HuH-7 (cell line): ENCODE measurements around the gene AP1S2.
A peak's percentile ranks its signal among the peaks of the same experiment; 100 is the strongest.
"Not testable (repeated sequence)": the region's sequence is repeated elsewhere in the genome, so short reads cannot be mapped to it uniquely, and the experiment has no call there.

ENCODE experiments used
- DNase-seq: peaks from one replicate; pipeline ENCODE4 v3.0.0; 2011; ENCODE audit warnings: low spot score

AP1S2 gene

GRCh38 chrX:15854712-15855567 lies at the start of gene AP1S2:
TSS of gene AP1S2 (minus strand) at chrX:15854813. CDS start at chrX:15852524, 2,289 bp downstream.
- DNase-seq: peak; percentile 70

DNA sequence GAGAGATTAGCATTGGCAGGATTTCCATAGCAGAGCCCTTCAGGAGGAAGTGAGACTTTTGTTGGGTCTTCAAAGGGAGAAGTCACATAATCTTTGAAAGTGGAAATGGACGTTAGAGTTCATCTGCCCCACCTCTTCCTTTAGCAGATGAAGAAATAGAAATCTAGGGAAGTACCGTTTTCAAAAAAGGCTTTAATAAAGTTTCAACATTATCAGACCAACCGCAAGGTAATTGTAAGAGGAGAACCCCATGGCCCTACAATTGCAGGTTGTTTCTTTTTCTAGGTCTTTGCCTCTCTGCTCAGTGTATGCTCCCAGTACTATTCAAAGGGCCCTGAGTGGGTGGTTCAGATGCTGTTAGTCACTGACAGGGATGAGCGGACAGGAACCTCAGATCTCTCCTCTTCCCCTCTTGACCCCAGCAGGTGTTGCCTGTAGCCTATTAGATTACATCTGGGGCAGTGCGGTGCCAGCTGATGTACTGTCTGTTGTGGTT lies 48.6 kb upstream of the AP1S2 start:
- DNase-seq: no peak

DNA sequence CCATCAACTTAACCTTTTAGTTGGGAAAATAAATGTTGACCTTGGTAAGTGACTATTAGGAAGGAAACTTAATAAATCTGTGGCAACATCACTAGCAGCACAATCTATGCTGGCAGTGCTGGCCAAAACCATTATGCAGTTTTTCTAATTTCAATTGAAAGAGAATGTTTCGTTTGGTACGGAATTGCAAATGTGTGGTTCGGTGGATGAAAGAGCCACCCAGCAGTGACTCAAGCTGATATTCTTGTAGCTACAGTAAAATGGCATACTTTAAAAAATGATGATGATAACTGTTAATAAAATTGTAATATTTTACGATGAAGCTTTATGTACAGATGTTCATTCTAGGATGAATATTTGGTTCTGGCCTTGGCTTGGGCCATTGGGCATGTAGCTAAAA lies 40.7 kb upstream of the AP1S2 start:
- no peak for DNase-seq

- no peak for DNase-seq
These were observed 40.1 kb upstream of the AP1S2 start for GRCh38 chrX:15894724-15895123.

DNA sequence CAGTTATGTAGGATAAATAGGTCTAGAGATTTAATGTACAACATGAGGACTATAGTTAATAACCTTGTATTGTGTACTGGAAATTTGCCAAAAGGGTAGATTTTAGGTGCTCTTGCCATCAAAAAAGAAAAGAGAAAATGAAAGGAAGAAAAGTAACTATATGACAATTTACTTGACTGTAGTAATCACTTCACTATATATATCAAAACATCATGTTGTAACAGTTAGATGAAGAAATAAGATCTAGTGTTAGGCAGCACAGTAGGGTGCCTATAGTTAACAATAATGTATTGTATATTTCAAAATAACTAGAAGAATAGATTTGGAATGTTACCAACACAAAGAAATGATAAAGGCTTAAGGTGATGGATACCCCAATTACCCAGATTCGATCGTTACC lies 35.9 kb upstream of the AP1S2 start:
- DNase-seq: no peak

DNA sequence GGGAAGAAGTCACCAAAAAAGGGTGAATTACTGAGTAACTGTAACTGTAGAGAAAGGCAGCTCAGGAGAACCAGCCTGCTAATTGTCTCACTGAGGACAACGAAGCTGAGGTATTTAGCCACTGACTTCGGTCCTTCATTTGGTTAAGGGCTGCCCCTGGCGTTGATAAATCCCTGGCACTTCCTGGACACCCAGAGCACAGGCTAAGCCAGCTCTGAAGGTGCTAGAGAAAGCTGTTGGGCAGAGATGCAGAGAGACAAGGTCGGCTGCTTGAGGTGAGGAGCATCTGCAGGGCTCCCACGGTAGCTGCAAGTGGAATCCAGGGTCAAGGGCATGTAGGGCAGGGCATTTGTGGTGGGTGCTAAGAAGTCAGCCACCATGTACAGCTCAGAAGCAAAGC lies 33.4 kb upstream of the AP1S2 start:
- no peak for DNase-seq

GRCh38 chrX:15883540-15883863 lies 28.9 kb upstream of the AP1S2 start:
- no peak for DNase-seq

GRCh38 chrX:15882704-15883539 lies 28.3 kb upstream of the AP1S2 start:
- no peak for DNase-seq

GRCh38 chrX:15881381-15881897 lies 26.8 kb upstream of the AP1S2 start:
- DNase-seq: no peak

- not testable (repeated sequence) for DNase-seq
These were observed 23.3 kb upstream of the AP1S2 start for GRCh38 chrX:15877914-15878313.

DNA sequence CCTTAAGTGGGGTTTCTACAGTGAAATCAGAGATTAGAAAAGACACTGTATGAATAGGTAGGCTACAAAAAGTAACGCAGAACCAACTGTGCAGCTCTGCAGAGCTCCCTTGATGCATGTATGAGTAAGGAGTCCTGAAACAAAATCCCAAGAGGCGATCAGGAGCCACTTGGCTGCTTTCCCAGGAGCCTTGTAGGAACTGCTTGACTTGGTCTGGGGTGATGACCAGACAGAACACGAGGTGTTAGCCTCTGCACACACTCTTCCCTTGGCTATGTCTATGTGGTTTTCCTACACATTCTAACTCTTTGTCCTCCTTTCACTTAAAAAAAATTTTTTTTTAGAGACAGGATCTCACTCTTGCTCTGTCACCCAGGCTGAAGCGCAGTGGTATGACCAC lies 22.8 kb upstream of the AP1S2 start:
- no peak for DNase-seq

DNA sequence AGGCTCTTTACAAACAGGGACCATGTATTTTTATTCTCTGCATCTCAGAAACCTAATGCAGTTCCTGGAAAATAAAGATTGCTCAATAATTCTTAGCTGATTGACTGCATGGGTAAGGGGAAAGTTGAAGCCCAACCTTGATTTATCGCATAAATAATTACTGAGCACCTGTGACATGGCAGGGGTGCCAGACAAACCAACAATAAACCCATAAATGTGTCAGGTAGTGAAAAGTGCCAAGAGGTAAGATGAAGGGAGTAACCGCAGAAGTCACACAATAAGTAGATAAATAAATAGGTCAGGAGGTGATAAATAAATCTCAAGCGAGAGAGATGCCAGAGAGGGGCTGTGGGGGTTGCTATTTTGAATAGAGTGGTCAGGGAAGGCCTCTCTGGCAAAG lies 20.1 kb upstream of the AP1S2 start:
- DNase-seq: no peak

DNA sequence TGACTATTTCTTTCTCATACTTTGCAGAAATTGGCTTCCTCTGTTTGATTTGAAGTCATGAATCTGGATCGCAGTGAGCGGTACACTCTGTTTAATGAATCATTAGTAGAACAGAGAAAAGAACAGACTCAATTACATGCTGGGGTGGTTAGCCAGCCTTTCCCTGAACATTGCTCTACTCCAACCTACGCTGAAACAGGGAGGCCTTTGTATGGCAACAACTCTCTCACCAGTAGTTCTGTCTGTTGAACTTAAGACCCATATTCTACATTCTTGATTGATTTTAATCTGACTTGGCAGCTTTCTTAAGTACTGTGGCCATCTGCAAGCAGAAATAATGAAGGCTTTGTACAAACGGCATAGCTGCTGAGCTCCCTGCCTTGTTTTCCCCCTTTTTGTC lies 19.0 kb upstream of the AP1S2 start:
- no peak for DNase-seq

DNA sequence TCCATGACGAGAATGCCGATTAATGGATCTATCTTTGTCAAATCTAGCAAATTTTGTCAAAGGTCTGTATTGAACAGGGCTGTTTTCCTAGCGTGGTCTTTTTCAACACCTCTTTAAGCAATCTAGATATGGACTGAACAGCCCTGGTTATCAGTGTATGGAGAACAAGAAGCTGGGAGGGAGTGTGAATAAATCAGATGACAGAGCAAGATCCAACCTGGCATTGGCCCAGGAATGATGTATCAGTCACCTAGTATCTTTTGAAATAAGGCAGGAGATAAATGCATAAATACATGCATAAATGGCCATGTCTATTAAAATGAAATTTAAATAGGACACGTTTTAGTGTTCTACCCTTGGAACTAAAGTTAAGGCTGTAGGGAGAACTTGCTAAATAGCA lies 15.7 kb upstream of the AP1S2 start:
- DNase-seq: no peak

DNA sequence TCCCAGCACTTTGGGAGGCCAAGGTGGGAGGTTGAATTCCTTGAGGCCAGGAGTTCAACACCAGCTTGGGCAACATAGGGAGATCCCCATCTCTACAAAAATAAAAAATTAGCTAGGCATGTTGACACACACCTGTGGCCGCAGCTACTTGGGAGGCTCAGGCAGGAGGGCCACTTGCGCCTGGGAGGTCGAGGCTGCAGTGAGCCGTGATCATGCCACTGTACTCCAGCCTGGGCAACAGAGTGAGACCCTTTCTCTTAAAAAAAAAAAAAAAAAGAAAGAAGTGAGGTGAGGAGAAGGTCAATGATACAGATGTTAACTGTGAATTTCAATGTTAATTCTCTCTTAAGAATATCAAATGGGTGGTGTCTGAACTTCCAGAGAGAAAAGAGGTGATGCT lies 15.1 kb upstream of the AP1S2 start:
- DNase-seq: no peak

GRCh38 chrX:15866147-15866546 lies 11.5 kb upstream of the AP1S2 start:
- DNase-seq: no peak

DNA sequence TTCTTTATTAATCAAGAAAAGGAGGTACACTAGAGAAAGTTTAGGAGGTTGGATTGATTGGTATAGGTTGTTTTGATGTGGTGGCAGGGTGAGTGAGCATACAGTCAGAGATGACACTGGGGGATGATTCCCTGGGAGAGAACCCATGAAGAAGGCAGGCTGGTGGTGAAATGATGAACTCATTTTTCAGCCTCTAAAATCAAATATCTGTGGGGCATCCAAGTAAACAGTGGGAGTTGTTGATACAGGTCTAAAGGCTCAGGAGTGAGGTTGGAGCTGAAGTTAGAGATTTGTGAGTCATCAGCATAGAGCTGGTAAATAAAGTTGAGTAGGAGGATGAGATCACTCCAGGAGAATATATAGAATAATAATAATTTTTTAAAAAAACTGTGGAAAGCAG lies 10.0 kb upstream of the AP1S2 start:
- DNase-seq: no peak

GRCh38 chrX:15864023-15864422 lies 9.4 kb upstream of the AP1S2 start:
- DNase-seq: no peak

GRCh38 chrX:15860921-15861320 lies 6.3 kb upstream of the AP1S2 start:
- no peak for DNase-seq

- no peak for DNase-seq
These were observed 3.4 kb upstream of the AP1S2 start for GRCh38 chrX:15858051-15858450.

- DNase-seq: no peak
These were observed 2.0 kb upstream of the AP1S2 start for GRCh38 chrX:15856636-15857035.

DNA sequence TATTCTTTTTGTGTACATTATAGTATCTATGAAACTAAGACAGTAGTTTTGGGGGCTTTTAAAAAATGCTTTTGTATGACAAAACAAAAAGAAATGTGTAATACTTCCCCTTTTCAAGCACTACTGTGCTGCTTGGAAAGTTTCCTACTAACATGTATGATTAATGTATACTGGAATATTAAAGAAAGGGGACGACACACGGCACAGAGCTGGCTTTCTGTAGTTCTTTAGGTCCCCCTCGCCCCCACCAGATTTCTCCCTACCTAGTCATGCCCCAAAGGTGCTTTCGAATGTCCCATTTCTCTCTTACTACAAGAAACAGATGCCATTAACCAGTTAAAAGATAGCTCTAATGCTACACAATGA lies 1.6 kb upstream of the AP1S2 start:
- DNase-seq: no peak

- no peak for DNase-seq
These were observed 1.1 kb upstream of the AP1S2 start for GRCh38 chrX:15855568-15856221.
